Measurements from ENCODE around the gene ASIC2.

ASIC2 gene

GRCh38 chr17:33262266-33263123 lies 30.6 kb downstream of the ASIC2 start:
- H3K4me2 ChIP-seq = no peak overlapping the region
- no peaks in the 10 kb centered on the region for H3K36me3 ChIP-seq
- no peak overlapping the region for H3K27ac ChIP-seq
- H3K27me3 ChIP-seq = no peaks in the 10 kb centered on the region
- no peak overlapping the region for H3K9ac ChIP-seq
- H4K20me1 ChIP-seq = peaks cover 29% of the 10 kb centered on the region
- no peak for TF ChIP-seq Cebpa-rat (IDR thresholded peaks at IDR 0.05)
- H3K9me3 ChIP-seq = no peaks in the 10 kb centered on the region
- no peaks in the 10 kb centered on the region for H3K4me1 ChIP-seq
- no peak overlapping the region for H3K4me3 ChIP-seq

- Histone ChIP-seq H4K20me1 (peaks cover 31% of the 10 kb centered on the region), H3K27me3 (no peaks in the 10 kb centered on the region), H3K9ac (no peak overlapping the region), H3K4me1 (no peaks in the 10 kb centered on the region), H3K4me2 (no peak overlapping the region), H3K36me3 (no peaks in the 10 kb centered on the region), H3K9me3 (no peaks in the 10 kb centered on the region), H3K27ac (no peak overlapping the region), H3K4me3 (no peak overlapping the region)
- no peak for TF ChIP-seq Cebpa-rat (IDR thresholded peaks at IDR 0.05)
Observed at GRCh38 chr17:33261820-33262219, 31.3 kb downstream of the ASIC2 start.

GRCh38 chr17:33260638-33261037 lies 32.5 kb downstream of the ASIC2 start:
- Histone ChIP-seq H3K36me3 (no peaks in the 10 kb centered on the region), H4K20me1 (peaks cover 31% of the 10 kb centered on the region), H3K27me3 (no peaks in the 10 kb centered on the region), H3K9ac (no peak overlapping the region), H3K4me1 (no peaks in the 10 kb centered on the region), H3K4me2 (no peak overlapping the region), H3K27ac (no peak overlapping the region), H3K4me3 (no peak overlapping the region), H3K9me3 (no peaks in the 10 kb centered on the region)
- TF ChIP-seq Cebpa-rat (IDR thresholded peaks at IDR 0.05) = no peak

- Histone ChIP-seq H4K20me1 (peaks cover 25% of the 10 kb centered on the region), H3K27ac (no peak overlapping the region), H3K27me3 (no peaks in the 10 kb centered on the region), H3K9ac (no peak overlapping the region), H3K4me1 (no peaks in the 10 kb centered on the region), H3K9me3 (no peaks in the 10 kb centered on the region), H3K4me3 (no peak overlapping the region), H3K4me2 (no peak overlapping the region), H3K36me3 (no peaks in the 10 kb centered on the region)
- no peak for TF ChIP-seq Cebpa-rat (IDR thresholded peaks at IDR 0.05)
Observed at GRCh38 chr17:33258296-33258695, 34.8 kb downstream of the ASIC2 start.

- Histone ChIP-seq H3K36me3 (0 out of 2 replicates have a peak, but pooled peaks cover 4% of the 10 kb centered on the region), H3K9me3 (no peaks in the 10 kb centered on the region), H3K4me1 (no peaks in the 10 kb centered on the region), H3K4me2 (no peak overlapping the region), H3K27me3 (no peaks in the 10 kb centered on the region), H3K27ac (no peak overlapping the region), H3K4me3 (no peak overlapping the region), H3K9ac (no peak overlapping the region), H4K20me1 (peaks cover 7% of the 10 kb centered on the region; the same call in 1 of the 2 replicates)
- TF ChIP-seq Cebpa-rat (IDR thresholded peaks at IDR 0.05) = no peak
Observed at GRCh38 chr17:33245183-33245582, 47.9 kb downstream of the ASIC2 start.

- no peak for TF ChIP-seq Cebpa-rat (IDR thresholded peaks at IDR 0.05)
- H3K4me1 ChIP-seq = no peaks in the 10 kb centered on the region
- H3K9me3 ChIP-seq = no peaks in the 10 kb centered on the region
- H3K36me3 ChIP-seq = 0 out of 2 replicates have a peak, but pooled peaks cover 4% of the 10 kb centered on the region
- H3K27me3 ChIP-seq = no peaks in the 10 kb centered on the region
- H3K4me2 ChIP-seq = no peak overlapping the region
- peaks cover 8% of the 10 kb centered on the region; the same call in 1 of the 2 replicates for H4K20me1 ChIP-seq
- H3K27ac ChIP-seq = no peak overlapping the region
- no peak overlapping the region for H3K4me3 ChIP-seq
- H3K9ac ChIP-seq = no peak overlapping the region
Observed at GRCh38 chr17:33243732-33244131, 49.4 kb downstream of the ASIC2 start.

GRCh38 chr17:33242375-33243124 lies 50.5 kb downstream of the ASIC2 start:
- no peak for TF ChIP-seq Cebpa-rat (IDR thresholded peaks at IDR 0.05)
- Histone ChIP-seq H4K20me1 (peaks cover 8% of the 10 kb centered on the region; the same call in 1 of the 2 replicates), H3K4me2 (no peak overlapping the region), H3K36me3 (peaks cover 6% of the 10 kb centered on the region; the same call in 1 of the 2 replicates), H3K4me1 (no peaks in the 10 kb centered on the region), H3K27ac (no peak overlapping the region), H3K9ac (no peak overlapping the region), H3K9me3 (no peaks in the 10 kb centered on the region), H3K4me3 (no peak overlapping the region), H3K27me3 (no peaks in the 10 kb centered on the region)

GRCh38 chr17:33241390-33241789 lies 51.7 kb downstream of the ASIC2 start:
- Histone ChIP-seq H3K9me3 (no peaks in the 10 kb centered on the region), H3K4me3 (no peak overlapping the region), H3K27me3 (no peaks in the 10 kb centered on the region), H3K36me3 (peaks cover 6% of the 10 kb centered on the region; the same call in 1 of the 2 replicates), H3K4me1 (no peaks in the 10 kb centered on the region), H3K27ac (no peak overlapping the region), H3K9ac (no peak overlapping the region), H4K20me1 (peaks cover 8% of the 10 kb centered on the region; the same call in 1 of the 2 replicates), H3K4me2 (no peak overlapping the region)
- no peak for TF ChIP-seq Cebpa-rat (IDR thresholded peaks at IDR 0.05)

- Histone ChIP-seq H3K4me1 (no peaks in the 10 kb centered on the region), H3K4me3 (no peak overlapping the region), H3K27me3 (no peaks in the 10 kb centered on the region), H4K20me1 (peaks cover 8% of the 10 kb centered on the region; the same call in 1 of the 2 replicates), H3K27ac (no peak overlapping the region), H3K9ac (no peak overlapping the region), H3K36me3 (peaks cover 6% of the 10 kb centered on the region; the same call in 1 of the 2 replicates), H3K4me2 (no peak overlapping the region), H3K9me3 (no peaks in the 10 kb centered on the region)
- TF ChIP-seq Cebpa-rat (IDR thresholded peaks at IDR 0.05) = no peak
Observed at GRCh38 chr17:33240362-33240761, 52.7 kb downstream of the ASIC2 start.

GRCh38 chr17:33239702-33240101 lies 53.4 kb downstream of the ASIC2 start:
- H3K4me3 ChIP-seq = no peak overlapping the region
- TF ChIP-seq Cebpa-rat (IDR thresholded peaks at IDR 0.05) = no peak
- peaks cover 6% of the 10 kb centered on the region; the same call in 1 of the 2 replicates for H3K36me3 ChIP-seq
- H3K9ac ChIP-seq = no peak overlapping the region
- H3K4me2 ChIP-seq = no peak overlapping the region
- H3K27ac ChIP-seq = no peak overlapping the region
- peaks cover 8% of the 10 kb centered on the region; the same call in 1 of the 2 replicates for H4K20me1 ChIP-seq
- H3K4me1 ChIP-seq = no peaks in the 10 kb centered on the region
- H3K9me3 ChIP-seq = no peaks in the 10 kb centered on the region
- no peaks in the 10 kb centered on the region for H3K27me3 ChIP-seq
